Body of pancreas (tissue), 4 donors: Measurements from ENCODE around the gene TNNT1.

Source experiments
- CTCF ChIP-seq, 7 experiments: fragments of 450-650 bp in 4 of 7; fragments of 200-600 bp in 3 of 7; sonication (generic) in 3 of 7; IDR thresholded peaks; one replicate each; pipeline ENCODE4 v1.5.1; 2016 to 2019; ENCODE audit warnings: antibody characterized with exemption in 7 of 7
- POLR2A ChIP-seq, 3 donors: fragments of 450-650 bp; IDR thresholded peaks; one replicate each; pipeline ENCODE4 v1.6.1; 2016; ENCODE audit warnings: antibody characterized with exemption in 3 of 3, mild to moderate bottlenecking in 2 of 3

DNA sequence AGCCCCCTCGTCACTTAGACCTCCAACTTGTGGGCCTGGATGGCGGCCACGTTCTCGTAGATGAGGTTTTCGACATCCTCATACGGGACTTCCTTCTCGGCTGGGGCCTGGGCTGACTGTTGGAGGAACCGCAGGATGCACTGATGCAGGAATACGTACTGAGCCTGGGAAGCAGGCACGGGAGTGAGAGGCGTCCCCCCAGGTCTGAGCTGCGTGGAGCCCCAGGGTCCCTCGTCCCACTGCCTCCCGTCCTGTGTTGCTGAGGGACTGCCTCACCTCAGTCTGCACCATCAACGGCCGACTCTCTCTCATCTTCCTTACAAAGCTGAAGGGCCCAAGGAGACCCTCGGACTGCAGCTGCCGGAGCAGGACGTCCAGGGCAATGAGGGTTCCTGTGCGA, 32.7 kb upstream of the TNNT1 start:
- no peak for TF ChIP-seq CTCF (IDR thresholded peaks at IDR 0.05)
- TF ChIP-seq POLR2A (IDR thresholded peaks at IDR 0.05): no peak
